HG03108 (cell line): ENCODE data around the gene ACSL5.
"Not testable (repeated sequence)": the region's sequence is repeated elsewhere in the genome, so short reads cannot be mapped to it uniquely, and the experiment has no call there.

Experiments used
- ATAC-seq: cut with Tn5 transposase; IDR thresholded peaks from one replicate; pipeline ENCODE4 v1.9.1; 2021; ENCODE audit warnings: moderate library complexity; ENCODE audit not compliant: unreplicated experiment

ACSL5 gene

DNA sequence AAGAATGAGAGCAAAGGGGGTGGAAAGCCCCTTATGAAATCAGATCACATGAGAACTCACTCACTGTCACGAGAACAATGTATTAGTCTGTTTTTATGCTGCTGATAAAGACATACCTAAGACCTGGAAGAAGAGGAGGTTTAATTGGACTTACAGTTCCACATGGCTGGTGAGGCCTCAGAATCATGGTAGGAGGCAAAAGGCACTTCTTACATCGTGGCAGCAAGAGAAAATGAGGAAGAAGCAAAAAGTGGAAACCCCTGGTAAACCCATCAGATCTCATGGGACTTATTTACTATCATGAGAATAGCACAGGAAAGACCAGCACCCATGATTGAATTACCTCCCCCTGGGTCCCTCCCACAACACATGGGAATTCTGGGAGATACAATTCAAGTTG is 32.9 kb downstream of the ACSL5 start:
- not testable (repeated sequence) for ATAC-seq

DNA sequence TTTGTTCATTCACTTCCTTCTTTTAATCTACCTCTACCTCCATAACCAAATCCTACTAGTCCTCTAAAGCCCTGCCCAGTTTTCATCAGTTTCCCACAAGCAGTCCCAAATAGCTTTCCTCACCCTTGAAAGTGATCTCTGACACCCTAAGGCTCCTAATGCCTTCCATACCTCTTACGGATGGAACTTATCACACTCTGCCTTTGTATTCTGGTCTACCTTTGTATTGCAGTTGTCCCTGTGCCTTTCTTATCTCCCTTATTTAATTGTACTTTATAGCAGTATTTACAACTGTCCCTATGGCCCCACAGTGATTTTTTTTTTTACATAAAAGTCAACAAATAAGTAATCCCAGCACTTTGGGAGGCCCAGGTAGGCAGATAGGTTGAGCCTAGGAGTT is 33.8 kb downstream of the ACSL5 start:
- ATAC-seq = no peak

DNA sequence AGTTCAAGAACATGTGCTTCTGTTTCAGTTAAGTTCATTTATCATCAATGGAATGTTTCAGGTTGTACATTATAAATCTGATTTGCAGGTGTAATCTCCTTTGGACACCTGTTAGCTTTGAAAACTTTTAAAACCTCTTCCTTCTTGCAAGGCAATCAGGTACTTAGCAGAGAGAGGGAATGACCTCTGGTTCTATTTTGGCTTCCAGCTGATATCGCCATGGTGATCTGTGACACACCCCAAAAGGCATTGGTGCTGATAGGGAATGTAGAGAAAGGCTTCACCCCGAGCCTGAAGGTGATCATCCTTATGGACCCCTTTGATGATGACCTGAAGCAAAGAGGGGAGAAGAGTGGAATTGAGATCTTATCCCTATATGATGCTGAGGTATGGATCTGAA is 35.4 kb downstream of the ACSL5 start:
- no peak for ATAC-seq

DNA sequence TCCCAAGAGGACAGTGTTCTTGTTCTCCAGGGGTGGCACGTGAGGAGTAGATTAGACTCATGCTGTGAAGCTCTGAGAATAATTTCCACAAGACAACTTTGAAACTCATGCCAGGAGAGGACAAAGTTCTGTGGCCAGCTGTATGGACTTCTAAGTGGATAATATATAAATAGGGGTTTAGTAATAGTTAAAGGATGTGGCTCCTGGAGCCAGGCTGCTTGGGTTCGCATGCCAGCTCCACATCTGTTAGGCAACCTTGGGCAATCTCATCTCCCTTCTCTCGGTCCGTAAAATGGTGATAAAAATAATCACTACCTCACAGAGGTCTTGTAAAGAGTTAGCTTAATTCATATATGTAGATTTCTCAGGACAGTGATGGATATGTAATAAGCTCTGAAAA is 35.8 kb downstream of the ACSL5 start:
- ATAC-seq = no peak

DNA sequence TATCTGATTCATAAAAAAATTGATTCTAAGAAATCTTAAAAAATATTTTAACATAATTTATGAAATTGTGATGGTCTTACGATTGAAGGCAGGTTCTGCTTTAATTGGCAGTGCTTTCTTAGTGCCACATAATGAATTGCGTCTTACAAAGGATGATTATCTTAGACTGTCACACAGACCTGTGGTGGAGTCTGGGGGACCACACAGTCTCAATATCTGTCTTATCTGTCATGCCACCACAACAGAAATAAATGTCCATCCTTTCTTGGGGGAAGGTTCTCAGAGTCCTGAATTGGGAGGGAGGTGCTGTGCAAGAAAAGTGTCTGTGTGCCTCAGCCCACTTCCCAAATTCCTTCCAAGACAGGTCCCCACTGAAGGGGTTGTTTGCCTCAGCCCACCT is 38.8 kb downstream of the ACSL5 start:
- no peak for ATAC-seq

DNA sequence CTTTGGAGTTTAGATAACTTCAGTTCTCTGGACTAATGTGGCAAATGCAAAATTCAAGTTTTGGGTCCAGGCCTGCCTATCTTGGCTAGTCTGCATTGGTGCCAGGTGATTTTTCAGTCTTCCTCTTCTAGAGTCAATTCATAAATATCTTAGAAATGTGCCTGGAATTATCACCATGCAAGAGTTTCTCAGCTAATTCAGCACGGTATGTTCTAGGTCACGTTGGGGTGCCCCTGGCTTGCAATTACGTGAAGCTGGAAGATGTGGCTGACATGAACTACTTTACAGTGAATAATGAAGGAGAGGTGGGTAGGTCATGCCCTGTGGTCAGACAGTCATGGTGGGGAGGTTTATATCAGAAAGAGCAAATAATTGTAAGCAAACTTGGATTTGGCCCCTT is 47.8 kb downstream of the ACSL5 start:
- no peak for ATAC-seq

DNA sequence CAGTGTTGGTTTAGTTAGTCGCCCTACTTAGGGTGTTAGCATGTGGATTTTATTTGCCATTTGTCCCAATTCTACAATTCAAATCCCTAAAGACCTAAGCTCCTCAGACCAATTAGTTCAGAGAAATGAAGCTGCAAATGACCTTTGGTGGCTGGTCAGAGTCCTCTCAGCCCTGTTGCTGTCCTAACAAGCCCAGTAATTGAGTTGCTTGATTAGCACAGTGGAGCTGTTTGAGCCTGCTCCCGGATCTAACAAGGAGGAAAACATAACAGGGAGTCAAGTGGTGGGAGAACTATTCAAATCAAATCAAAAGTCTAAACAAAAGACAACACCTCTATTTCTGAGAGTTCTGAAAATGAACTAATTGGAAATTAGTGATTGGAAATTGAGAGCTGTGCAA is 50.7 kb downstream of the ACSL5 start:
- ATAC-seq = no peak

DNA sequence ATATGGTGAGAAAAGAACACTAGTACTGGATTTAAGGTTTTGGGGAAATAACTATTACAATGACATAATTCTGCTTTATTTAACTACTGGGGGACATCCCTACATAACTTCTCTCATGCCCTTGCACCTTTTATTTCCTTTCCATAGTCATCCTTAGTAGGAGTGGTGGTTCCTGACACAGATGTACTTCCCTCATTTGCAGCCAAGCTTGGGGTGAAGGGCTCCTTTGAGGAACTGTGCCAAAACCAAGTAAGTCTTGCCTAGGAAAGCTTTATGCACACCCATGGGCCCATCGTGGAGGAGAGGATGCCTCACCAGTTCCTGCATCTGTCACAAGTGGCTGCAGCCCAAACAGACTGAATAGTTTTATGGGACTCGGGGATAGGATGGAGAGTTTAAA is 52.2 kb downstream of the ACSL5 start:
- no peak for ATAC-seq

DNA sequence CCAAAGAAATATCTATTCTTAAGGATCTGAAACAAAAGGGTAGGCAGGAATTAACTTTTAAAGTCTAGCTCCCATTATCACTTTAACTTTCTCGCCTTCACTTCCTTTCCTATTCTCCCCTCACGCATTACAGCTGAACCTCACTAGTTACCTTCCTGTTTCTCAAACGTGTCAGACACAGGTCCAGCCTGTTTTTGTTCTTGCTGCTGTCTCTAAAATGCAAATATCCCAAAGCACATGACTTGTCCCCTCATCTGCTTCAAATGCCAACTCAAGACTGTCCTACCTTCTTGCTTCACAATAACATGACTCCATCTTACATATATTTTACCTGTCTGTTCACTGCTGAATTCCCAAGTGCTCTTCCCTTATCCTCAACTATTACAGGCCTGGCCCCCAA is 55.2 kb downstream of the ACSL5 start:
- ATAC-seq = no peak

DNA sequence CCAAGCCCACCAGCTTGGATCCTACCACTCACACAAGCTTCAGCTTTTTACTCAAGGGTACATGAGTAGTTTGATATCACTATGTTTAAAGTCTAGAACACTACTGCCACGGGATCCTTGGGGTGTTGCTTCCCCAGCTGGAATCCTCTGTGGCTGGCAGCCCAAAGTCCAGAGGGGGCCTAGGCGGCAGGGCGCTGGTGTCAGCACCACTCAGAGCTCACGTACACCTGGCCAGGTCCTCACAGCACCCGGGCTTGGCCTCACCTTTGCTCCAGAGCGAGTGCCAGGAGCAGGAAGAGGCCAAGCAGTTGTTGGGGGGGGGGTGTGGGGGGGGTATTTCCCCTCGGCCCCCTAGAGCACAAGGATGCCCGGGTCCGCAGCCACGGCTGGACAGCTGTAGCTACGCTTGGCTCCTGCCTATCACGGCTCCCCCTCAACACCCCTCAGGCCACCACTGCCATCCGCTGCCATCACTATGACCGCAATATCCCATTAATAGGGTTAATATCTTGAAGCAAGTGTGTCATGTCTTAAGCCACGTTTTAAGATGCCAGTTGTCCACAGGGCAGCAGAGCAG is 55.8 kb downstream of the ACSL5 start:
- no peak for ATAC-seq

DNA sequence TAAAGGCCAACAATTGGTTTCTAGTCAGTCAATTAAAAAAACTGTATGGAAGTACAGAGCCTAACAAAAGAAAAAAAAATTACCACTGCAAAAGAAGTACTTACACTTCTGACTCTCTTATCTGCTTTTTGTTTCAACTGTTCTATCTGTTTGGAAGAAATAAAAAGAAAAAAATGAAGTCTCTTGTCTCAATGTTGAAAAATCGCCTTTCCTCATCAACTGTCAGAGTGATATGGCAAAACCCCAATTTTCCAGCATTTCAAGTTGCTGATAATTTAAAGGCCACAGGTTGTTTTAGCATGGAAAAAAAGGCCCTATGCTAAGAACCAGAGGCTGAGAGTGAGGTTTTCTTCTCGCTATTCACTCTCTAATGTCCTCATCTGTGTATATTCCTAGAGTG is 59.2 kb downstream of the ACSL5 start:
- ATAC-seq = no peak

DNA sequence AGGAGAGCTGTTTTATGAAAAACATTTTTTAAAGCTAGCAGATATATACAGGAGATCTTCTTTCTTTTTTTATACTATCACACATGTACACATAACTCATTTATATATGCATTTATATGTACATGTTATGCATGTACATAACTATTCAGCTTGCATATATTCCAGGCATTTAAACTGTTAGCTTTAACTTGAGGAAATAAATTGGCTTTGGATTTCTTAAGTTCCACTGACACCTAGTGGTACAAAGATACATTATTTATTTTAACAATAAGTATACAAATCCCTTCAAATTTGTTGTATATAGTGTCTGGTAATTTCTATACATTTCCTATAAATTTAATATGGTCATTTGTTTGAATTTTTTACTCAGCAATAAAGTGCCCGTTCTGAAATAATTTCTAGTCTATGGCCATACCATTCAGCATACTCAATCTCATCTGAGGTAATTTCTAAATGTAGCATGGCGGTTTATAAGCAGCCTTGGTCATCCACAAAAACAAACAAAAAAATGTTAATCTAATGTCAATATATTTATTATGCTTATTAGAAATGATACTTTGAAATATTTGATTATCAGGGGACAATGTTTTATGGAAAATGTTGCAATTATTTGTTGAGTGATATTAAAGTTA is 61.2 kb downstream of the ACSL5 start:
- ATAC-seq = no peak

DNA sequence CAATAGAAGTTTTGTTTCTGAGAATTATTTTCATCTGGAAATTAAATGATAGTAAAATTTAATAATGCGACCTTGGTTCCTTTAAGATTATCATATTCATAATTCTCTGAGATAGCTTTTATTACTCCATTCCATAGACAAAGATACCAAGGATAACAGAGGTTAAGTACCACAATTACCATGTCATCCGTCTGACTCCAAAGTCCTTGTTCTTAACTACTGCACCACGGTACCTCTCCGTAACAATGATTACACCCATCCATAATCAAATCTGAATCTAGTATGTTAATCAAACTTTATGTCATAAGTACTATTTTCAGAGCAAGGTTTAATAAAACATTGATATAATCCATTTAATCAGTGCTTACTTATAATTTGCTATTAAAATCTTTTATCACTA is 64.4 kb downstream of the ACSL5 start:
- ATAC-seq = no peak

DNA sequence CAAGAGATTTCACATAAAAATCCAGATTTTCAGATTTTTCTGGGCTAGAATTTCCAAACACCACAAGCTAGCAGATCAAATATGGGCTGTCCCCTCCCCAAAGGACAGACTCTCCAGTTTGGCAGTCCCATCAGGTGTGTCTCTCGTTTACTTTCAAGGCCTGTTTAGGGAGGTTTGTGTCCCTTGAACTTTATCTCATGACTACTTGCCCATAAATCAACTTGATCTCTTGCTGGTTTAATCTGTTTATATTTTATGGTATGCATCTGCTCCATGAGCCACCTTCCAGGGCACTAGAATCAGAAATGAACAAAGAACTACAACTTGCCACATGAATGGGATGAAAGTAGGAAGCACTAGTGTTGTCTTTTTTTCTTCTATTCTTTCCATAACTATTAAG is 67.6 kb downstream of the ACSL5 start:
- ATAC-seq = no peak

DNA sequence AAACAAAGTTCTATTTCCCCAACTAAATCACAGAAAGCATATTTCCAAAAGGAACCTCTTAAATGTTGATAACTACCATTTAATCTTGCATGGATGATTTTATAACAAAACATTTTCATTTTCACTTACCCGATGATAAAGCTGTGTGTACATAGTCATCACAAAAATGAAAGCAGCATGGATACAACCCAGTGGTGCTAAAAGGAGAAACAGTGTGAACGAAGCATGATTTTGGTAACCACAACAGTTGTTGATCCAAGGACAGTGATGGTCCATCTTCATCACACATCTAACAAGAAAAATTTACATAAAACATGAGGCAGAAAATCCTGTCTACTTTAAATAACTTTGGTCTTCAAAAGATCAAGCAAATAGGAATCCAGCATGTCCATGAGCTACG is 68.1 kb downstream of the ACSL5 start:
- no peak for ATAC-seq

DNA sequence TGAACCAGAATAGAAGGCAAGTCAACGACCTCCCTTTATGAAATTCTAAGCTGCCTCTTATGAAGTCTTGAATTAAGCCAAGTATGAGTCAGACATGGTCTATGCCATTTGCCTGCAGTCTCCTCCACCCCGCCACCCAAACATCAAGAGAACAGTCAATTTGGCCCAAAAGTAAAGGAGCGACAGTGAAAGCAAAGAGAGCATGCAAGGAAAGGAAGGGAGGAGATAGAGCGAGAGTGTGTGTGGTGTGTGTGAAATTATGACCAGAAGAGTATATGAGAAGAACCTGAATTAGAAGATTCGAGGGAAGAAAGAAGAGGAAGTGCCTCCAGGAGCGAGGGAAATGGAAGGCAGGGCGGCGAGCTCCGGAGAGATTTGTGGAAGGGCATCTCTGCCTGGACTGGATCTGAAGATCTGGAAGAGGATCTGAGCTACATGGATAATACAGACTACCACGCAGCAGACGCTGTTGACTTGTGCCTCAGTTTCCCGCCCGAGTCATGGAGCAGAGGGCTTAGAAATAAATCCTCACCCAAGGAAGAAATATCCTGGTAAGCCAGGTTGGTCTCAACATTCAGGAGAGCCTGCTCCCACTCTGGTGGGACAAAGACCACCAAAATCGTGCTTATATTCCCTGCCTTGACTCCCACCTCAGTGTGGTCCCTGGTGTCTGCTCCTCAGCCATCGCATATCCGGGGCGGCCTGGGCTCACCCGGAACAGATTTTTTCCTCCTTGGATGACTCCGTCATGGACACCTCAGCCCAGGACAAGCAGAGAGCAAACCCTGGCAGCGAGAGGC is 72.3 kb downstream of the ACSL5 start:
- no peak for ATAC-seq

DNA sequence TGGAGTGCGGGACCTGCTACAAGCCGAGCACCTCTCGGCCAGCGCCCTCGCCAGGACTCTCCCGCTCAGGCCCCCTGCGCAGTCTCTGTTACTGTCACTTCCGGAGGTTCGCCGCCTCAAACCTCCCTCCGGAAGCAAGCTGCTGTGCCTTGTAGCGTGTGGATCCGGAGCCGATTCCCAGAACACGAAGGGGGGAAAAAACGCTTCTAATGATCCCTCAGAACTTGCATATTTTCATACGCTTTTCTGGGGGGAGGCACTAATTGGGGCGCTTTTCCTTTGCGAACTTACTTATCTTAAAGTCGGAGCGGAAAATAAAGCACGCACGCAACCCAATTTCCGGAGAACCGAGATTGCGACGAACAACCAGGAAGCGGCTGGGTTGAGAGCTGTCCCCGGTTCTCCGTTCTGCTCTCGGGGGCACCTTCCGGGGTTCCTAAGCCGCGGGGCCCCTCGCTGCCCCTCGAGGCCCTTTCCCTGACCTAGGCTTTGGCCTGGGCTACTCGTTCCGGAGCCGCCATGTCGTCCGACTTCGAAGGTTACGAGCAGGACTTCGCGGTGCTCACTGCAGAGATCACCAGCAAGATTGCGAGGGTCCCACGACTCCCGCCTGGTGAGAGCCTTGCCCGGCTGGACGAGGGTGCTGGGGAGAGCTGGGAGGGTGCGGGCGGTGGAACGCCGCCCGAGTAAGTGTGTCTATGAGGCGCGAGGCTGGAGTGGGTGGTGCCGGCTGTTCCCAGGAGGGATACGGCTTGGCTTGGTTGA is 73.1 kb downstream of the ACSL5 start, which contains the start of the genes VTI1A and ZDHHC6:
VTI1A (plus strand) TSS at position 361 of the 765 bp plus-strand sequence; CDS start at position 520, 159 bp downstream.
ZDHHC6 (minus strand) TSS at position 60 of the 765 bp plus-strand sequence. CDS start 1,478 bp downstream, outside the sequence.
- peak; percentile 90 for ATAC-seq

DNA sequence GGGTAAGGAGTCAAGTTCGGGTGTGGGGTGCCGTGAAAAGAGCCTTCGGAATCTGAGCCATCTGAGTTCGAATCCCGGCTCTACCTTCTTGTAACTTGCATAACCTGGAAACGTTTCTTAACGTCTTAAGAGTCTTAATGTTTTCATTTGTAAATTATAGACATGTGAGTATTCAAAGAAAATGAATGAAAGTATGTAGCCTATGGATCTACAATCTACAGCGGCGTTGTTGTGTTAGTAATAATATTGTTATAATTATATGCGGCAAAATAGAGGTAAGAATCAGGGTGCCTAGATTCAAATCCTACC is 73.7 kb downstream of the ACSL5 start:
- ATAC-seq = no peak

DNA sequence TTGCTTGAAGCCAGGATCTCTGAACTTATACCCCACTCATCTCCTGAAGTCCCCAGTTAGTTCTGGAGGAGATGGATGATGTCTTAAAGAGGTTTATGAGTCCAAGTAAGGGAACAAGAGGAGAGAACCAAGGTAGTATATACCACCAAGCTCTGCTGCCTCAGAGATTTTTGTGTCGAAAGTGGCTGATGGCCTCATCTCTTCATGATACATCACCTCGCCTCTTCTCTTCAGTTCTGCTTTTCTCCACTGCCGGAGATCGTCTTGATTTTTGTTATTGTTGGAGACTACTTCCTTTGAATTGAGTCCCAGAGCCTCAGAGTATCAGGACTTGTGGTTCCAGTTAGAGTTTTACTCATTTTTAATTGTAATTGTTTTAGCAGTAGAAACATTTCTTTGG is 75.0 kb downstream of the ACSL5 start:
- ATAC-seq = no peak

DNA sequence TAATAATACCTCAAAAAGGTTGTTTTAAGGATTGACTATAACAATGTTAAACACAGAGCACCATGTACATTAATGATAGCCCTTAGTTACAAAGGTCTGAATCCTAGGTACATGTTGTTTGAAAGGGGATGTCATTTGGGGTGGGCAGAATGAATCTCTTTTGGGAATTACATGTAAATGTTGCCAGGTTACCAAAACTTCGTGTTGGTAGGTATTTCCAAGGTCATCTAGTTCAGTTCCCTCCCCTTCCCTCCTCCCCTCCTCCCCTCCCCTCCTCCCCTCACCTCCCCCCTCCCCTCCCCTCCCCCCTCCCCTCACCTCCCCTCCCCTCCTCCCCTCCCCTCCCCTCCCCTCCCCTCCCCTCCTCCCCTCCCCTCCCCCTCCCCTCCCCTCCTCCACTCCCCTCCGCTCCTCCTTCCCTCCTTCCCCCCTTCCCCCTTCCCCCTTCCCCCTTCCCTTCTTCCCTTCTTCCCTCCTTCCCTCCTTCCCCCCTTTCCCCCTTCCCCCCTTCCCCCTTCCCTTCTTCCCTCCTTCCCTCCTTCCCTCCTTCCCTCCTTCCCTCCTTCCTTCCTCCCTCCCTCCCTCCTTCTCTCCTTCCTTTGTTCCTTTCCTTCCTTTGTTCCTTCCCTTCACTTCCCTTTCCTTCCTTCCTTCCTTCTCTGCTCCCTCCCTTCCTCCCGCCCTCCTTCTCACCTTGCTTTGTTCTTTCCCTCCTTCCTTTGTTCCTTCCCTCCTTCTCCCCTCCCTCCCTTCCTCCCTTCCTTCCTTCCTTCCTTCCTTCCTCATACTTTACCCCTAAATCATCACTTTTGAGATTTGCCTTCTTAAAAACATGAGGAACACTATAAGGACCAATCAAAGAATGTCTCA is 81.2 kb downstream of the ACSL5 start:
- no peak for ATAC-seq

DNA sequence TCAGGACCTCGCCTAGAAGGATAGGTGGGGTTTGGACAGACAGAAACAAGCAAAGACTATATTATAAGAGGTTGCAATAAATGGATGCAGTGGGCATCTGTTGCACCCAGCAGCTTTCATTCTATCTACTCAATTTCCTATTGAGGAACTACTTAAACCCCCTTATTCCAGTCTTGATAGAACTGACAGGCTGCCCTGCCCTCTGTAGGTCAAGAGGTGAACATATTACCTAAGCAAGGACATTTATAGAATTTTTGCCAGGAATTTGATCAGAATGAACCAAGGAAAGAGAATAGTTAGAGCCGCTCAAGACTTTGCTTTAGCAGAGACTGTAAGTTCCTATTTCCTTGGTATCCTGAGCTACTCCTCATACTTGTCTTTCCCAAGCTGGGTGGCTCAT is 82.6 kb downstream of the ACSL5 start:
- no peak for ATAC-seq
